ENCODE measurements around the gene RPS6KA5.

Gene RPS6KA5

DNA sequence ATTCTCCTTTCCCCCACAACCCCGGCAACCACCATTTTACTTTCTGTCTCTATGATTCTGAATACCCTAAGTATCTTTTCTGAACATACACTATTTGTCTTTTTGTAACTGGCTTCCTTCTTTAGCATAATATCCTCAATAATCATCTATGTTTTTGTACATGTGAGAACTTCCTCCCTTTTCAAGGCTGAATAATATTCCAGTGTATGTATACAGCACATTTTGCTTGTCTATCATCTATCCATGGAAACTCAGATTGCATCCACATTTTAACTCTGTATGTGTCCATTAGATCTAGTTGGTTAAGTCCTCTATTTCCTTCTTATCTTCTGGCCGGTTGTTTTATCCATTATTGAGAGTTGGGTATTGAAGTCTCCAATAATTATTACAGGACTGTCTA, 180.2 kb downstream of the RPS6KA5 start:
- TF ChIP-seq, protein P1, sequence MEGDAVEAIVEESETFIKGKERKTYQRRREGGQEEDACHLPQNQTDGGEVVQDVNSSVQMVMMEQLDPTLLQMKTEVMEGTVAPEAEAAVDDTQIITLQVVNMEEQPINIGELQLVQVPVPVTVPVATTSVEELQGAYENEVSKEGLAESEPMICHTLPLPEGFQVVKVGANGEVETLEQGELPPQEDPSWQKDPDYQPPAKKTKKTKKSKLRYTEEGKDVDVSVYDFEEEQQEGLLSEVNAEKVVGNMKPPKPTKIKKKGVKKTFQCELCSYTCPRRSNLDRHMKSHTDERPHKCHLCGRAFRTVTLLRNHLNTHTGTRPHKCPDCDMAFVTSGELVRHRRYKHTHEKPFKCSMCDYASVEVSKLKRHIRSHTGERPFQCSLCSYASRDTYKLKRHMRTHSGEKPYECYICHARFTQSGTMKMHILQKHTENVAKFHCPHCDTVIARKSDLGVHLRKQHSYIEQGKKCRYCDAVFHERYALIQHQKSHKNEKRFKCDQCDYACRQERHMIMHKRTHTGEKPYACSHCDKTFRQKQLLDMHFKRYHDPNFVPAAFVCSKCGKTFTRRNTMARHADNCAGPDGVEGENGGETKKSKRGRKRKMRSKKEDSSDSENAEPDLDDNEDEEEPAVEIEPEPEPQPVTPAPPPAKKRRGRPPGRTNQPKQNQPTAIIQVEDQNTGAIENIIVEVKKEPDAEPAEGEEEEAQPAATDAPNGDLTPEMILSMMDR (IDR thresholded peaks at IDR 0.05; ENCODE audit: low read depth, low read length, missing control alignments) = no peak
- H3K27ac ChIP-seq = no peak overlapping the region
- H3K36me3 ChIP-seq (replicated peaks) = no peaks in the 10 kb centered on the region
- H3K4me3 ChIP-seq (ENCODE audit: low read depth, low read length) = no peak overlapping the region
- in situ Hi-C loops (cut with HindIII; ENCODE audit: low pct_ligation_motif_present, low sequenced_read_pairs) = no loop called here
- no peaks in the 10 kb centered on the region for H3K27me3 ChIP-seq (replicated peaks)
- no peak for DNase-seq

DNA sequence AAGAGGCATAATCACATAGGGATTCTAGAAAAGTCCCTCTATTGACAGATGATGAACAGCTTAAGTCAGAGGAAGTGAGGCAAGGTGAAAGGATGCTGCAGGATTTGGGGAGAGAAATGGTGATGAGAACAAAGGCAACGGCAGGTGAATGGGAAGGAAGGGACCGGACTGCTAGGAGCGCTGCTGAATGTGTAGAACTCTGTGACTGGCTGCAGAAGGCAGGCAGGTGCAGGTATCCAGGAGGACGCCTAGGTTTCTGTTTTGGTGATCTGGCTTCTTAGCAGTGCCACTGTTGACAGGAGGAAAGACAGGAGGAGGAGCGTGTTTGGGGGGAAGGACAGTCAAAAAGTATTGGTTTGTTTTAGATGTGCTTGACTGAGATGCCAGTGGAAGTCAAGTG, 185.8 kb downstream of the RPS6KA5 start:
- Histone ChIP-seq H3K27ac (no peak overlapping the region), H3K27me3 (replicated peaks) (no peaks in the 10 kb centered on the region), H3K4me3 (ENCODE audit: low read depth, low read length) (no peak overlapping the region), H3K36me3 (replicated peaks) (no peaks in the 10 kb centered on the region)
- no peak for DNase-seq
- in situ Hi-C loops (cut with HindIII; ENCODE audit: low pct_ligation_motif_present, low sequenced_read_pairs) = no loop called here
- TF ChIP-seq, protein P1 (IDR thresholded peaks at IDR 0.05; ENCODE audit: low read depth, low read length, missing control alignments) = no peak

DNA sequence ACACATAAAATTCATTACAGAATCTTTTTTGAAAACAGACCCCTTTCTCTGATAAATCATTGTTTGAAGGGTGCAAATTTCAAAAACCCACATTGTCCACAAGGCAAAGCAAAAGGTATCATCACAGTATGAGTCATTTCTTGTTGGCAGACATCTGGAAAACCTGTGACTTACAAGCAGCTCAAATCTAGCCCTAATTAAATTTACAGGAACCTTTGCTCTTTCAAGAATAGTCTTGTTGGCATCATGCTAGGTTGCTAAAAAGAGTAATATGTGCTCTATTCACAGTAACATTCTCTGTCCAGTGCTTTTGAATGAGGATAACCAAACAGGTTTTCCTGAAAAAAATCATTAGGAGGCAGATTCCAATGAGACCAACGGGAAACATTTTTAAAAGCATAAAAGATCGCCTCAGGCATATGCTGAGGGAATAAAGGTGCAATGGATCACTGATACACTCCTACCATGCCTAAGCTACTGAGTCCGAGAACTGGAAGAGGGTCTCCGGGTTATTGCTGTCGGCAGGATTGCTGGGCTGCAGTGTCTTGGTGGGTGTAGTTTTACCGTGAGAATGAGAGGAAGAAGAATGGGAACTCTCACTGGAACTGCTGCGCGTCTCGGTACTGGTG, 188.7 kb downstream of the RPS6KA5 start:
- no peak overlapping the region for H3K4me3 ChIP-seq (ENCODE audit: low read depth, low read length)
- no peaks in the 10 kb centered on the region for H3K27me3 ChIP-seq (replicated peaks)
- no peak overlapping the region for H3K27ac ChIP-seq
- TF ChIP-seq, protein P1 (IDR thresholded peaks at IDR 0.05; ENCODE audit: low read depth, low read length, missing control alignments) = no peak
- in situ Hi-C loops (cut with HindIII; ENCODE audit: low pct_ligation_motif_present, low sequenced_read_pairs) = no loop called here
- no peaks in the 10 kb centered on the region for H3K36me3 ChIP-seq (replicated peaks)
- no peak for DNase-seq

DNA sequence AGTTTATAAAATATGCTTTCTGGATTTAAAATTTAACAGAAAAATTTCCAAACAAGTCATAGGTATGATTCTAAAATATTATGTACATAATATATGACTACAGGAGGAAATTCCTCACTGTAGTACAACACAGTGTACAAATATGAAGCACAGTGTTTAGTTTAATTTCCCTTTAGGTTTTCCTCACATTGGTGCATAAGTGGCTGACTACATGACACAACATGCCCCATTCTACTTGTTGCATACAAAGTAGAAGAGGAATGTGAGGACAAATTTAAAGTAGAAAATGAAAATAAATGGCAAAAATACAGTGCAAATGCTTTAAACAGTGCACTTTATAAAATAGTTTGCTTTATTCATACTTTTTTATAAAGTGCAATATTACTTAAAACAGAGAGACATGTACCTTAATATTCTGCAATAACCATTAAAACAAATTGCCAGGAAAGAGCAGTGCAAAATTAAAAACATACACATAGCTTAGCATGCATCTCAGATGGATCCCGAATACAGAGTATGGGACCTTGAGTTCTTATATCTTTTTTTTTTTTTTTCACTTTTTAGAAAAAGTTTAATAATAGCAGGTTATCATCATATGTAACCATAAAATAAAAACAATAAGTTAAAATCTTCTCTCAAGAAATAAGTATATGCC, 189.4 kb downstream of the RPS6KA5 start:
- Histone ChIP-seq H3K36me3 (replicated peaks) (no peaks in the 10 kb centered on the region), H3K4me3 (ENCODE audit: low read depth, low read length) (no peak overlapping the region), H3K27ac (no peak overlapping the region), H3K27me3 (replicated peaks) (no peaks in the 10 kb centered on the region)
- in situ Hi-C loops (cut with HindIII; ENCODE audit: low pct_ligation_motif_present, low sequenced_read_pairs) = no loop called here
- TF ChIP-seq, protein P1 (IDR thresholded peaks at IDR 0.05; ENCODE audit: low read depth, low read length, missing control alignments) = no peak
- DNase-seq = no peak

DNA sequence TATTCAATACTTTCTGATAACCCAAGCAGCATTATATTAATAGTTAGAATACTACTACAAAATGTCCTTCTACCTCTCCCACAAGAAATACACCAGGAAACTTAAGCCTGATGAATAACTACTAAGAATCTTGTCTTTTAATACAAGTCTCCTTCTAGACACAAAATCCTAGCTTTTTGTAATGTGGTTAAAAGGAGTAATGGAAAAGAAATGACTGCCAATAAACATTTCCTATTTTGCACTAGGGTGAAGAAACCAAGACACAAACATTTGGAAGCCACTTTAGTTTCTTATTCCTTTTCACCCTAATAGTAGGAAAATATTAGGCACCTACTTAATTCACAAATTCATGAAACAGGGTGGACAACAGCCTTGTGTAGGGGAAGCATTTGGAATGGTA, 192.9 kb downstream of the RPS6KA5 start:
- Histone ChIP-seq H3K27me3 (replicated peaks) (no peaks in the 10 kb centered on the region), H3K4me3 (ENCODE audit: low read depth, low read length) (no peak overlapping the region), H3K36me3 (replicated peaks) (no peaks in the 10 kb centered on the region), H3K27ac (no peak overlapping the region)
- TF ChIP-seq, protein P1 (IDR thresholded peaks at IDR 0.05; ENCODE audit: low read depth, low read length, missing control alignments) = no peak
- DNase-seq = no peak
- in situ Hi-C loops (cut with HindIII; ENCODE audit: low pct_ligation_motif_present, low sequenced_read_pairs) = no loop called here

DNA sequence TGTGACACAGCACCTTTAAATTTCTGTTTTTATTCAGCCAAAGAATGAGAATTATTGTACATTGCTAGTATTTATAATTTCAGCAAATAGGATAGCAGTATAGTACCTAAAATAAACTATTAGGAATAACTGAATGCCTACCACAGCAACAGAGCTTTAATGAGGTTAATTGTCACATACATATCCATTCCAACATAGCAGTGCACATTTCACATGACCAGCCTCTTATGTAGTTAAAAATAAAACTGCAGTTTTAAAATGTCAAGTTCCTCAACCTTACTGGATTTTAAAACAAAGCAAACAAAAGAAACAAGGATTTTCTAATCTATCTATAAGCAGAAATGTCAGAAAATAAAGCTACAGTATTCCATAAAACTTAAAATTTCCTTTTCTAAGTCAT, 193.6 kb downstream of the RPS6KA5 start:
- no peaks in the 10 kb centered on the region for H3K27me3 ChIP-seq (replicated peaks)
- no peak overlapping the region for H3K27ac ChIP-seq
- no peak overlapping the region for H3K4me3 ChIP-seq (ENCODE audit: low read depth, low read length)
- TF ChIP-seq, protein P1 (IDR thresholded peaks at IDR 0.05; ENCODE audit: low read depth, low read length, missing control alignments) = no peak
- H3K36me3 ChIP-seq (replicated peaks) = no peaks in the 10 kb centered on the region
- in situ Hi-C loops (cut with HindIII; ENCODE audit: low pct_ligation_motif_present, low sequenced_read_pairs) = no loop called here
- no peak for DNase-seq

All from brain microvascular endothelial cell (primary cell).